GM23338 (cell line): ENCODE results near the gene PGC. TPM values are rescaled to one million over a fixed set of nuclear protein-coding genes. Genes with fewer than 3 reads are reported as not detected.

Source experiments
- ATAC-seq: fragments of 200-7000 bp; cut with Tn5 transposase; 3 replicates; pipeline ENCODE4 v1.9.1; 2020
- DNase-seq: peaks from one replicate; pipeline ENCODE4 v3.0.0-alpha.2; 2015; ENCODE audit warnings: low spot score
- H2AFZ ChIP-seq: fragments of 200-600 bp; sonication (generic); 2 replicates; pipeline ENCODE4 v1.8.0; 2016; ENCODE audit warnings: antibody characterized with exemption, mild to moderate bottlenecking, moderate library complexity
- H3F3A ChIP-seq: fragments of 200-600 bp; sonication (generic); replicated peaks from 2 replicates; pipeline ENCODE4 v1.8.0; 2017; ENCODE audit warnings: antibody characterized with exemption, mixed run types, low read depth
- H3K27ac ChIP-seq: fragments of 200-600 bp; sonication (generic); 2 replicates; pipeline ENCODE4 v1.6.1; 2016; ENCODE audit warnings: low read depth
- H3K27me3 ChIP-seq: fragments of 200-600 bp; sonication (generic); 2 replicates; pipeline ENCODE4 v1.8.0; 2016; ENCODE audit warnings: mild to moderate bottlenecking, mixed run types, moderate library complexity; ENCODE audit not compliant: insufficient read depth
- H3K36me3 ChIP-seq: fragments of 200-600 bp; sonication (generic); 2 replicates; pipeline ENCODE4 v1.8.0; 2016; ENCODE audit warnings: mild to moderate bottlenecking; ENCODE audit not compliant: insufficient read depth
- H3K4me1 ChIP-seq: fragments of 200-600 bp; sonication (generic); 2 replicates; pipeline ENCODE4 v1.8.0; 2016; ENCODE audit warnings: mild to moderate bottlenecking, moderate library complexity; ENCODE audit not compliant: insufficient read depth
- H3K4me2 ChIP-seq: fragments of 200-600 bp; sonication (generic); 2 replicates; pipeline ENCODE4 v1.7.1; 2017; ENCODE audit warnings: mixed run types
- H3K4me3 ChIP-seq: fragments of 200-600 bp; sonication (generic); 2 replicates; pipeline ENCODE4 v1.6.1; 2016; ENCODE audit warnings: mixed run types
- H3K79me2 ChIP-seq: fragments of 200-600 bp; sonication (generic); replicated peaks from 2 replicates; pipeline ENCODE4 v1.8.0; 2017; ENCODE audit warnings: mild to moderate bottlenecking; ENCODE audit not compliant: insufficient read depth
- H3K9me2 ChIP-seq: fragments of 200-600 bp; sonication (generic); 2 replicates; pipeline ENCODE4 v1.8.0; 2017; ENCODE audit not compliant: insufficient read depth
- H4K20me1 ChIP-seq: fragments of 200-600 bp; sonication (generic); replicated peaks from 2 replicates; pipeline ENCODE4 v1.8.0; 2017; ENCODE audit warnings: mild to moderate bottlenecking; ENCODE audit not compliant: insufficient read depth
- H3K27ac Mint-ChIP-seq: 2 replicates; pipeline ENCODE4 v1.8.0; 2020; ENCODE audit warnings: inconsistent platforms, mild to moderate bottlenecking, moderate library complexity, mixed read lengths
- H3K27me3 Mint-ChIP-seq: 3 replicates; pipeline ENCODE4 v1.8.0; 2022; ENCODE audit warnings: low read depth, mild to moderate bottlenecking, moderate library complexity, mixed read lengths, inconsistent platforms; ENCODE audit not compliant: insufficient read depth, poor library complexity
- H3K36me3 Mint-ChIP-seq: 3 replicates; pipeline ENCODE4 v1.8.0; 2021; ENCODE audit warnings: low read depth, mild to moderate bottlenecking, inconsistent platforms, moderate library complexity, mixed read lengths
- H3K4me1 Mint-ChIP-seq: 3 replicates; pipeline ENCODE4 v1.8.0; 2020; ENCODE audit warnings: mild to moderate bottlenecking, inconsistent platforms, mixed read lengths
- H3K4me3 Mint-ChIP-seq: 3 replicates; pipeline ENCODE4 v1.8.0; 2021; ENCODE audit warnings: moderate library complexity, mild to moderate bottlenecking, inconsistent platforms, mixed read lengths
- H3K9me3 Mint-ChIP-seq: 3 replicates; pipeline ENCODE4 v1.8.0; 2020; ENCODE audit warnings: moderate library complexity, mild to moderate bottlenecking, inconsistent platforms, mixed read lengths
- CTCF ChIP-seq, 2 experiments: fragments of 200-600 bp in 1 of 2; sonication (generic) in 1 of 2; conservative IDR thresholded peaks; 2 replicates each; pipeline versions ENCODE4 v1.5.1 to v1.6.1; 2016 to 2017; ENCODE audit warnings: antibody characterized with exemption in 2 of 2, low read depth in 2 of 2, mild to moderate bottlenecking in 2 of 2, moderate library complexity in 1 of 2
- ETS1 ChIP-seq: IDR thresholded peaks from 2 replicates; pipeline ENCODE4 v1.6.1; 2016; ENCODE audit warnings: antibody characterized with exemption
- EZH2 ChIP-seq: fragments of 200-600 bp; sonication (generic); IDR thresholded peaks from one replicate; pipeline ENCODE4 v1.8.0; 2017; ENCODE audit warnings: antibody characterized with exemption, mild to moderate bottlenecking, low read depth; ENCODE audit not compliant: unreplicated experiment
- EZH2phosphoT487 ChIP-seq: fragments of 200-600 bp; sonication (generic); IDR thresholded peaks from one replicate; pipeline ENCODE4 v1.8.1; 2018; ENCODE audit warnings: antibody characterized with exemption; ENCODE audit not compliant: unreplicated experiment
- JUNB ChIP-seq: IDR thresholded peaks from one replicate; pipeline ENCODE4 v1.6.1; 2016; ENCODE audit warnings: antibody characterized with exemption; ENCODE audit not compliant: unreplicated experiment
- NANOG ChIP-seq: IDR thresholded peaks from 2 replicates; pipeline ENCODE4 v1.6.1; 2016; ENCODE audit warnings: antibody characterized with exemption, borderline replicate concordance
- POLR2AphosphoS5 ChIP-seq: IDR thresholded peaks from 2 replicates; pipeline ENCODE4 v1.6.1; 2016; ENCODE audit warnings: antibody characterized with exemption, low read depth
- STAT1 ChIP-seq: IDR thresholded peaks from one replicate; pipeline ENCODE4 v1.6.1; 2016; ENCODE audit warnings: antibody characterized with exemption; ENCODE audit not compliant: unreplicated experiment
- ZNF114 ChIP-seq: fragments of 250-450 bp; sonication (Bioruptor Pico); IDR thresholded peaks from 2 replicates; pipeline ENCODE4 v1.5.0; 2020; ENCODE audit warnings: mild to moderate bottlenecking, moderate library complexity
- ZNF331 ChIP-seq: fragments of 250-450 bp; sonication (Bioruptor Pico); IDR thresholded peaks from 2 replicates; pipeline ENCODE4 v1.5.0; 2020; ENCODE audit warnings: low read depth, mild to moderate bottlenecking, moderate library complexity
- polyA plus RNA-seq: library from polyadenylated mRNA; unstranded; fragments of >200 nt; fragmentation: Nextera tagmentation; extraction: Ambion mirVana; gene quantifications from 2 replicates; pipeline ENCODE4 v1.2.1, GENCODE V29; 2016
- total RNA-seq: library from RNA; depleted of rRNA; stranded (reverse); fragments of >200 nt; shearing (Covaris generic); gene quantifications from 2 replicates; pipeline ENCODE4 v1.2.3, GENCODE V29; 2014
- TF ChIP-seq, protein P1 (sequence below): IDR thresholded peaks from one replicate; pipeline ENCODE4 v1.6.1; 2018; ENCODE audit warnings: antibody characterized with exemption; ENCODE audit not compliant: unreplicated experiment
- TF ChIP-seq, protein P2 (sequence below): fragments of 250-450 bp; sonication (Bioruptor Pico); IDR thresholded peaks from 2 replicates; pipeline ENCODE4 v1.5.0; 2020; ENCODE audit warnings: mild to moderate bottlenecking, moderate library complexity

PGC gene
- total and polyA plus RNA-seq, 2 experiments from 2014 or later = not detected

DNA sequence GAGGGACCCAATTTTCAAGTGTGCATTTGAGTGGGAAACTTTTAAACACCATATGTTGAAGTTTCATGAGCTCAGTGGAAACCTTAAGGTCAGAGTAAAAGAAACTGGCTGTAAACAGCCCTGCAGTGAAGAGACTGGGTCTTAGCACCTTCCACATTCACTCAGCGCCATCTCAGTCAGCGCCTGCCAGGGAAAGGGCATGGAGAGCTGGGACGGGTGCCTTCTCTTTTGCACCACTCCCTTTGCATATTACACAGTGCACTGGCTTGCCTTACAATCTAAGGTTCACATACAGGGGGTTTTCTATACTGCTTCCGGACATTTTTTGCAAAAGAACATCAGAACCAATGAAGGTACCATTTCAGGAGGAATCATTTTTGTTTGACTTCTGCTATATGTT lies 44.8 kb upstream of the PGC start:
- 0 out of 2 replicates have a peak, but pooled peaks cover 12% of the 10 kb centered on the region for H3F3A ChIP-seq
- H3K36me3 ChIP-seq = peaks cover 23% of the 10 kb centered on the region; the same call in 1 of the 2 replicates
- H3K79me2 ChIP-seq = peaks cover 22% of the 10 kb centered on the region
- H3K27ac ChIP-seq = no peak overlapping the region
- H3K36me3 Mint-ChIP-seq = peaks cover 42% of the 10 kb centered on the region
- H3K4me3 ChIP-seq = no peak overlapping the region
- no peaks in the 10 kb centered on the region; the same call in 1 of the 2 replicates for H3K27me3 ChIP-seq
- H3K4me1 Mint-ChIP-seq = no peaks in the 10 kb centered on the region; the same call in 2 of the 3 replicates
- H3K27me3 Mint-ChIP-seq = peaks cover 9% of the 10 kb centered on the region
- H3K27ac Mint-ChIP-seq = no peak overlapping the region
- DNase-seq = no peak
- no peak overlapping the region for H2AFZ ChIP-seq
- no peak for ATAC-seq
- peaks cover 5% of the 10 kb centered on the region; the same call in 1 of the 2 replicates for H4K20me1 ChIP-seq
- no peak overlapping the region for H3K4me3 Mint-ChIP-seq
- H3K4me2 ChIP-seq = no peak overlapping the region
- no peak for TF ChIP-seq STAT1
- TF ChIP-seq ZNF114 = no peak
- no peak for TF ChIP-seq EZH2
- TF ChIP-seq, protein P1, sequence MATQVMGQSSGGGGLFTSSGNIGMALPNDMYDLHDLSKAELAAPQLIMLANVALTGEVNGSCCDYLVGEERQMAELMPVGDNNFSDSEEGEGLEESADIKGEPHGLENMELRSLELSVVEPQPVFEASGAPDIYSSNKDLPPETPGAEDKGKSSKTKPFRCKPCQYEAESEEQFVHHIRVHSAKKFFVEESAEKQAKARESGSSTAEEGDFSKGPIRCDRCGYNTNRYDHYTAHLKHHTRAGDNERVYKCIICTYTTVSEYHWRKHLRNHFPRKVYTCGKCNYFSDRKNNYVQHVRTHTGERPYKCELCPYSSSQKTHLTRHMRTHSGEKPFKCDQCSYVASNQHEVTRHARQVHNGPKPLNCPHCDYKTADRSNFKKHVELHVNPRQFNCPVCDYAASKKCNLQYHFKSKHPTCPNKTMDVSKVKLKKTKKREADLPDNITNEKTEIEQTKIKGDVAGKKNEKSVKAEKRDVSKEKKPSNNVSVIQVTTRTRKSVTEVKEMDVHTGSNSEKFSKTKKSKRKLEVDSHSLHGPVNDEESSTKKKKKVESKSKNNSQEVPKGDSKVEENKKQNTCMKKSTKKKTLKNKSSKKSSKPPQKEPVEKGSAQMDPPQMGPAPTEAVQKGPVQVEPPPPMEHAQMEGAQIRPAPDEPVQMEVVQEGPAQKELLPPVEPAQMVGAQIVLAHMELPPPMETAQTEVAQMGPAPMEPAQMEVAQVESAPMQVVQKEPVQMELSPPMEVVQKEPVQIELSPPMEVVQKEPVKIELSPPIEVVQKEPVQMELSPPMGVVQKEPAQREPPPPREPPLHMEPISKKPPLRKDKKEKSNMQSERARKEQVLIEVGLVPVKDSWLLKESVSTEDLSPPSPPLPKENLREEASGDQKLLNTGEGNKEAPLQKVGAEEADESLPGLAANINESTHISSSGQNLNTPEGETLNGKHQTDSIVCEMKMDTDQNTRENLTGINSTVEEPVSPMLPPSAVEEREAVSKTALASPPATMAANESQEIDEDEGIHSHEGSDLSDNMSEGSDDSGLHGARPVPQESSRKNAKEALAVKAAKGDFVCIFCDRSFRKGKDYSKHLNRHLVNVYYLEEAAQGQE = no peak
- TF ChIP-seq CTCF (conservative IDR thresholded peaks at IDR 0.05; ENCODE audit: low read depth in 2 of 2) = no peak
- TF ChIP-seq JUNB = no peak
- TF ChIP-seq POLR2AphosphoS5 = no peak
- no peak for TF ChIP-seq EZH2phosphoT487
- TF ChIP-seq NANOG = no peak
- TF ChIP-seq, protein P2, sequence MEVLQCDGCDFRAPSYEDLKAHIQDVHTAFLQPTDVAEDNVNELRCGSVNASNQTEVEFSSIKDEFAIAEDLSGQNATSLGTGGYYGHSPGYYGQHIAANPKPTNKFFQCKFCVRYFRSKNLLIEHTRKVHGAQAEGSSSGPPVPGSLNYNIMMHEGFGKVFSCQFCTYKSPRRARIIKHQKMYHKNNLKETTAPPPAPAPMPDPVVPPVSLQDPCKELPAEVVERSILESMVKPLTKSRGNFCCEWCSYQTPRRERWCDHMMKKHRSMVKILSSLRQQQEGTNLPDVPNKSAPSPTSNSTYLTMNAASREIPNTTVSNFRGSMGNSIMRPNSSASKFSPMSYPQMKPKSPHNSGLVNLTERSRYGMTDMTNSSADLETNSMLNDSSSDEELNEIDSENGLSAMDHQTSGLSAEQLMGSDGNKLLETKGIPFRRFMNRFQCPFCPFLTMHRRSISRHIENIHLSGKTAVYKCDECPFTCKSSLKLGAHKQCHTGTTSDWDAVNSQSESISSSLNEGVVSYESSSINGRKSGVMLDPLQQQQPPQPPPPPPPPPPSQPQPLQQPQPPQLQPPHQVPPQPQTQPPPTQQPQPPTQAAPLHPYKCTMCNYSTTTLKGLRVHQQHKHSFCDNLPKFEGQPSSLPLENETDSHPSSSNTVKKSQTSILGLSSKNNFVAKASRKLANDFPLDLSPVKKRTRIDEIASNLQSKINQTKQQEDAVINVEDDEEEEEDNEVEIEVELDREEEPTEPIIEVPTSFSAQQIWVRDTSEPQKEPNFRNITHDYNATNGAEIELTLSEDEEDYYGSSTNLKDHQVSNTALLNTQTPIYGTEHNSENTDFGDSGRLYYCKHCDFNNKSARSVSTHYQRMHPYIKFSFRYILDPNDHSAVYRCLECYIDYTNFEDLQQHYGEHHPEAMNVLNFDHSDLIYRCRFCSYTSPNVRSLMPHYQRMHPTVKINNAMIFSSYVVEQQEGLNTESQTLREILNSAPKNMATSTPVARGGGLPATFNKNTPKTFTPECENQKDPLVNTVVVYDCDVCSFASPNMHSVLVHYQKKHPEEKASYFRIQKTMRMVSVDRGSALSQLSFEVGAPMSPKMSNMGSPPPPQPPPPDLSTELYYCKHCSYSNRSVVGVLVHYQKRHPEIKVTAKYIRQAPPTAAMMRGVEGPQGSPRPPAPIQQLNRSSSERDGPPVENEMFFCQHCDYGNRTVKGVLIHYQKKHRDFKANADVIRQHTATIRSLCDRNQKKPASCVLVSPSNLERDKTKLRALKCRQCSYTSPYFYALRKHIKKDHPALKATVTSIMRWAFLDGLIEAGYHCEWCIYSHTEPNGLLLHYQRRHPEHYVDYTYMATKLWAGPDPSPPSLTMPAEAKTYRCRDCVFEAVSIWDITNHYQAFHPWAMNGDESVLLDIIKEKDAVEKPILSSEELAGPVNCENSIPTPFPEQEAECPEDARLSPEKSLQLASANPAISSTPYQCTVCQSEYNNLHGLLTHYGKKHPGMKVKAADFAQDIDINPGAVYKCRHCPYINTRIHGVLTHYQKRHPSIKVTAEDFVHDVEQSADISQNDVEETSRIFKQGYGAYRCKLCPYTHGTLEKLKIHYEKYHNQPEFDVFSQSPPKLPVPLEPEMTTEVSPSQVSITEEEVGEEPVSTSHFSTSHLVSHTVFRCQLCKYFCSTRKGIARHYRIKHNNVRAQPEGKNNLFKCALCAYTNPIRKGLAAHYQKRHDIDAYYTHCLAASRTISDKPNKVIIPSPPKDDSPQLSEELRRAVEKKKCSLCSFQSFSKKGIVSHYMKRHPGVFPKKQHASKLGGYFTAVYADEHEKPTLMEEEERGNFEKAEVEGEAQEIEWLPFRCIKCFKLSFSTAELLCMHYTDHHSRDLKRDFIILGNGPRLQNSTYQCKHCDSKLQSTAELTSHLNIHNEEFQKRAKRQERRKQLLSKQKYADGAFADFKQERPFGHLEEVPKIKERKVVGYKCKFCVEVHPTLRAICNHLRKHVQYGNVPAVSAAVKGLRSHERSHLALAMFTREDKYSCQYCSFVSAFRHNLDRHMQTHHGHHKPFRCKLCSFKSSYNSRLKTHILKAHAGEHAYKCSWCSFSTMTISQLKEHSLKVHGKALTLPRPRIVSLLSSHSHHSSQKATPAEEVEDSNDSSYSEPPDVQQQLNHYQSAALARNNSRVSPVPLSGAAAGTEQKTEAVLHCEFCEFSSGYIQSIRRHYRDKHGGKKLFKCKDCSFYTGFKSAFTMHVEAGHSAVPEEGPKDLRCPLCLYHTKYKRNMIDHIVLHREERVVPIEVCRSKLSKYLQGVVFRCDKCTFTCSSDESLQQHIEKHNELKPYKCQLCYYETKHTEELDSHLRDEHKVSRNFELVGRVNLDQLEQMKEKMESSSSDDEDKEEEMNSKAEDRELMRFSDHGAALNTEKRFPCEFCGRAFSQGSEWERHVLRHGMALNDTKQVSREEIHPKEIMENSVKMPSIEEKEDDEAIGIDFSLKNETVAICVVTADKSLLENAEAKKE = no peak
- TF ChIP-seq ZNF331 (CRISPR knock-in tag) = no peak
- no peak for TF ChIP-seq ETS1
- H3K9me3 Mint-ChIP-seq = peaks cover 7% of the 10 kb centered on the region; the same call in 2 of the 3 replicates
- no peaks in the 10 kb centered on the region for H3K4me1 ChIP-seq
- H3K9me2 ChIP-seq = no peaks in the 10 kb centered on the region
